Epithelial cell of proximal tubule (primary cell): Measurements from ENCODE around the gene TRPM4. TPM values are rescaled to one million over a fixed set of nuclear protein-coding genes. Genes with fewer than 3 reads are reported as not detected.
A peak's percentile ranks its signal among the peaks of the same experiment; 100 is the strongest.

ENCODE experiments used
- DNase-seq: peaks from one replicate; pipeline ENCODE4 v3.0.0-alpha.2; 2011; ENCODE audit warnings: low read depth
- H3K4me3 ChIP-seq: 2 replicates; pipeline ENCODE4 v1.5.1; 2011; ENCODE audit warnings: low read depth, mild to moderate bottlenecking, low read length
- CTCF ChIP-seq: conservative IDR thresholded peaks from 2 replicates; pipeline ENCODE4 v1.5.1; 2012; ENCODE audit warnings: low read depth, mild to moderate bottlenecking, low read length
- total RNA-seq: library from RNA; depleted of rRNA; stranded (reverse); fragments of >200 nt; gene quantifications from 2 replicates; pipeline ENCODE4 v1.2.3, GENCODE V29; 2015

Gene TRPM4
- total RNA-seq, 1 donor from 2014 or later, result 11.6 TPM

- TF ChIP-seq CTCF, result no peak
- DNase-seq, result no peak
- H3K4me3 ChIP-seq, result peak overlapping the region; percentile 78
Measured at GRCh38 chr19:49148784-49149651, 8.6 kb upstream of the TRPM4 start.

- no peak for TF ChIP-seq CTCF
- no peak for DNase-seq
Measured at GRCh38 chr19:49149652-49150105, 7.9 kb upstream of the TRPM4 start.

GRCh38 chr19:49150106-49150943 is 7.3 kb upstream of the TRPM4 start:
- no peak for TF ChIP-seq CTCF
- DNase-seq, result no peak
- peak overlapping the region; percentile 78 for H3K4me3 ChIP-seq

More at GRCh38 chr19:49149652-49150105, 7.9 kb upstream of the TRPM4 start:
- H3K4me3 ChIP-seq, result peak overlapping the region; percentile 78

- no peak for TF ChIP-seq CTCF
- H3K4me3 ChIP-seq, result peak overlapping the region; percentile 78
- no peak for DNase-seq
Measured at GRCh38 chr19:49150944-49151243, 6.7 kb upstream of the TRPM4 start.

GRCh38 chr19:49151267-49152118 is 6.1 kb upstream of the TRPM4 start:
- TF ChIP-seq CTCF, result no peak
- H3K4me3 ChIP-seq, result peak overlapping the region; percentile 16
- DNase-seq, result no peak

- no peak for TF ChIP-seq CTCF
- DNase-seq, result no peak
- no peak overlapping the region for H3K4me3 ChIP-seq
Measured at GRCh38 chr19:49152119-49152550, 5.5 kb upstream of the TRPM4 start.
